SK-N-MC (cell line): ENCODE results near the gene KRTAP1-1.
"Not testable (repeated sequence)": the region's sequence is repeated elsewhere in the genome, so short reads cannot be mapped to it uniquely, and the experiment has no call there.

Experiments
- DNase-seq: peaks from one replicate; pipeline ENCODE4 v3.0.0-alpha.2; 2011; ENCODE audit warnings: low read depth, low spot score
- H3K27ac ChIP-seq: fragments of 200-600 bp; sonication (generic); 2 replicates; pipeline ENCODE4 v1.5.1; 2016; ENCODE audit warnings: mixed run types
- H3K36me3 ChIP-seq: fragments of 200-600 bp; sonication (generic); 2 replicates; pipeline ENCODE4 v1.6.1; 2017; ENCODE audit warnings: antibody characterized with exemption, low read length, mixed read lengths; ENCODE audit not compliant: insufficient read depth
- H3K4me3 ChIP-seq: fragments of 200-600 bp; sonication (generic); 2 replicates; pipeline ENCODE4 v1.5.1; 2016
- H3K9ac ChIP-seq: fragments of 200-600 bp; sonication (generic); 2 replicates; pipeline ENCODE4 v1.8.0; 2017; ENCODE audit warnings: mixed run types, mixed read lengths; ENCODE audit not compliant: insufficient read length
- H3K9me3 ChIP-seq: fragments of 200-600 bp; sonication (generic); 2 replicates; pipeline ENCODE4 v1.6.1; 2017; ENCODE audit warnings: low read depth, mild to moderate bottlenecking, antibody characterized with exemption, low read length, moderate library complexity, mixed read lengths
- EZH2 ChIP-seq: fragments of 200-600 bp; sonication (generic); IDR thresholded peaks from one replicate; pipeline ENCODE4 v1.6.1; 2017; ENCODE audit warnings: antibody characterized with exemption
- FOXP2 ChIP-seq: optimal IDR thresholded peaks from 2 replicates; pipeline ENCODE3; 2011; ENCODE audit warnings: mild to moderate bottlenecking, moderate library complexity; ENCODE audit not compliant: insufficient read depth; ENCODE audit errors: extremely low read length, control extremely low read depth
- POLR2AphosphoS5 ChIP-seq: IDR thresholded peaks from 2 replicates; pipeline ENCODE4 v1.6.1; 2012; ENCODE audit warnings: mild to moderate bottlenecking, low read depth, low read length, borderline replicate concordance

KRTAP1-1 gene

DNA sequence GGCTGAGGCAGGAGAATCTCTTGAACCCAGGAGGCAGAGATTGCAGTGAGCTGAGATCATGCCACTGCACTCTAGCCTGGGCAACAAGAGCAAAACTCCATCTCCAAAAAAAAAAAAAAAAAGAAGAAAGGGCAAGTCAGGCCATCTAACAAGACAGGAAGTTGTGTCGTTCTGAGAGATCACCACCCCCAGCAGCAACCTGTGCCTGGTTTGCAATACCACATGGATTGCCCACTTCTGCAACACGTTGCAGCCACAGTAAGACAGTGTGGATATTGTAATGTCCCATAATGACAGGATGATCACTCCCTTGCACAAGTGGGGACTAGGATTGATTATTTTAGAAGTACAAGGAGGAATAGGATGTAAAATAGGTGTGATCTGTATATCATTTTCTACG, 27.8 kb upstream of the KRTAP1-1 start:
- TF ChIP-seq FOXP2 = no peak
- no peak for TF ChIP-seq EZH2
- TF ChIP-seq POLR2AphosphoS5 = no peak

GRCh38 chr17:41067281-41067680, 26.0 kb upstream of the KRTAP1-1 start:
- peak overlapping the region; percentile 65 for H3K27ac ChIP-seq
- DNase-seq = no peak
- H3K4me3 ChIP-seq = 0 out of 2 replicates have a peak overlapping the region, but pooled peaks have one; percentile 32
- no peaks in the 10 kb centered on the region for H3K36me3 ChIP-seq
- TF ChIP-seq FOXP2 (peak; percentile 29), EZH2 (no peak)
- no peak overlapping the region for H3K9ac ChIP-seq
- H3K9me3 ChIP-seq = no peaks in the 10 kb centered on the region

More for the DNA sequence above, 27.8 kb upstream of the KRTAP1-1 start:
- no peaks in the 10 kb centered on the region for H3K9me3 ChIP-seq
- no peaks in the 10 kb centered on the region for H3K36me3 ChIP-seq
- DNase-seq = no peak
- no peak overlapping the region for H3K27ac ChIP-seq
- no peak overlapping the region for H3K9ac ChIP-seq
- H3K4me3 ChIP-seq = no peak overlapping the region

GRCh38 chr17:41065829-41066624, 24.8 kb upstream of the KRTAP1-1 start, which contains the start of gene KRTAP2-4:
Gene KRTAP2-4 (minus strand): TSS chr17:41065879. CDS start chr17:41065845, 34 bp downstream.
- no peak within 1 kb of the TSS for H3K9ac ChIP-seq
- TF ChIP-seq POLR2AphosphoS5 (no peak), EZH2 (no peak), FOXP2 (no peak)
- no peak for DNase-seq
- H3K9me3 ChIP-seq = no peaks in the 10 kb centered on the region
- no peak within 1 kb of the TSS for H3K27ac ChIP-seq
- H3K36me3 ChIP-seq = no peaks in the 10 kb centered on the region
- no peak within 1 kb of the TSS for H3K4me3 ChIP-seq

- H3K9ac ChIP-seq, H3K27ac ChIP-seq, DNase-seq, H3K36me3 ChIP-seq, H3K4me3 ChIP-seq, H3K9me3 ChIP-seq: not testable (repeated sequence)
Observed at GRCh38 chr17:41065016-41065689, 23.9 kb upstream of the KRTAP1-1 start.

DNA sequence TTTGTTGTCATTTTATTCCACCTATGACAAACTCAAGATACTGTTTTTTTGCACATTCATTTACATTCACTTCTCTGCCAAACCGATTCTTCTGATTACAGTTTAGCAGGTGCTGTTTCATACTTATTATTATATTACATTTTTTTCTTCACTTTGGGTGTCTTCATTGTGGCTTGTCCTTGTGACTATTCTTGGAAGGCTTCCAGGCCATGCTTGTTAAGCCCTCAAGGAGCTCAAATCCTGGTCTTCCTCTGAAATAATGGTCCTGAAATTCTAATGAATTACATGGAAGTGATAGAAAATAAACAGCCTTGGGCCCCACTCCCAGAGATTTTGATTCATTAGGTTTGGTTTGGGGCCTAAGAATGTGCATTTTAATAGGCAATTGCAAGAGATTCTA, 23.1 kb upstream of the KRTAP1-1 start:
- TF ChIP-seq POLR2AphosphoS5 (no peak), FOXP2 (no peak)
- Histone ChIP-seq H3K27ac (no peak overlapping the region), H3K36me3 (no peaks in the 10 kb centered on the region)

DNA sequence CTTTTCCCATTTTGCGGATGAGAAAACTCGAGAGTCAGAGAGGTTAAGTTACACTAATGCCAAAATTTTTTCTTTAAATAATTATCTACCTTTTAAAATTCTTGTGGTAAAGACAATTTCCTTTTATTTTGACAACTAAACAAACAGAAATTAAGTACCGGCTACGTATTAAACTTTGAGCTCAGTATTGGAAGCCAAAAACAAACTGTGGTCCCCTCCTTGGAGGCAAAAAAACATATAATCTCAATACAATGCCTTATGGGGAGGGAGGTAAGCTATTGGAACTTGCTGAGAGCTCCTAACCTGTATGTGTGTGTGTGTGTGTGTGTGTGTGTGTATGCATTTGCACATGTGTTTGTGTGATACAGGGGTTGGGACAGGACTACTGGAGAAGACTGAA, 22.2 kb upstream of the KRTAP1-1 start:
- TF ChIP-seq EZH2 (no peak), POLR2AphosphoS5 (no peak), FOXP2 (no peak)
- Histone ChIP-seq H3K4me3 (no peak overlapping the region), H3K9ac (no peak overlapping the region), H3K27ac (no peak overlapping the region), H3K9me3 (no peaks in the 10 kb centered on the region), H3K36me3 (no peaks in the 10 kb centered on the region)
- no peak for DNase-seq

More for the DNA sequence above, 23.1 kb upstream of the KRTAP1-1 start:
- Histone ChIP-seq H3K9ac (no peak overlapping the region), H3K4me3 (no peak overlapping the region), H3K9me3 (no peaks in the 10 kb centered on the region)
- no peak for DNase-seq

- Histone ChIP-seq H3K27ac (peak overlapping the region; percentile 56; the same call in 1 of the 2 replicates), H3K36me3 (no peaks in the 10 kb centered on the region), H3K4me3 (no peak overlapping the region), H3K9ac (no peak overlapping the region), H3K9me3 (no peaks in the 10 kb centered on the region)
- TF ChIP-seq FOXP2 (no peak), POLR2AphosphoS5 (no peak), EZH2 (no peak)
- no peak for DNase-seq
Observed at GRCh38 chr17:41061964-41062363, 20.7 kb upstream of the KRTAP1-1 start.

- no peak within 1 kb of the TSS for H3K4me3 ChIP-seq
- no peak within 1 kb of the TSS for H3K27ac ChIP-seq
- H3K36me3 ChIP-seq = no peaks in the 10 kb centered on the region
- no peaks in the 10 kb centered on the region for H3K9me3 ChIP-seq
- H3K9ac ChIP-seq = peak within 1 kb of the TSS; percentile 25
- no peak for TF ChIP-seq FOXP2
- TF ChIP-seq EZH2 = no peak
- no peak for TF ChIP-seq POLR2AphosphoS5
- DNase-seq = no peak
Observed at GRCh38 chr17:41060052-41060604, 18.9 kb upstream of the KRTAP1-1 start, which contains the start of gene KRTAP2-3. Gene KRTAP2-3 (minus strand): TSS chr17:41060114. CDS start chr17:41060050, 64 bp downstream.

DNA sequence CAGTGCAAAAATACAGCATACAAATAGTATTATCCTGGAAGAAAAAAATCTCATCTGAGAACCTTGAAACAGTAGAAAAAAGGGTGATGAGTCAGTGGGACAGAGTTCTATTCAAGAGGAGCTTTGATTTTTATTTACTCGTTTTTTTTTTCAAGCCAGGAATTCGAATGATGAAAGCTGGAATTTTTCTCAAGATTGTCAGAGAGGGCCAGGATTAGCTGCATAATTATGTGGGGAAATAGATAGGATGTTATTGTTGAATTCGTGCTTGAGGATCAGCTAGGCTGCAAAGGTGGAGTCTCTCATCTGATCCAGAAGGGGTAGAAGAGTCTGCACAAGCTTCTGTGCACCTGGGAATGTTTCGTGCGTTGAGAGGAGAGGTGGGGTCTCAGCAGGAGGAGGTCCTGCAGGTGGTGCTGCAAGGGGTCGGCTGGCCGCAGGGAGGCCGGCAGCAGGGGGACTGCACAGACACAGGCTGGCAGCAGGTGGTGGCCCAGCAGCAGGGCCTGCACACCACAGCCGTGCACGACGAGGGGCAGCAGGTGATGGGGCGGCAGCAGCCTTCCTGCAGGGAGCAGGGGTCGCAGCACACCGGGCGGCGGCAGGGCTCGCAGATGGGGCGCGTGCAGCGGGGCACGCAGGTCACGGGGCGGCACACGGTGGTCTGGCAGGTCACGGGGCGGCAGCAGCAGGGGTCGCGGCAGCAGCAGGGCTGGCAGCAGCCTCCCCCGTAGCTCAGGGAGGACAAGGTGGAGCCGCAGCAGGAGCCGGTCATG, 18.2 kb upstream of the KRTAP1-1 start:
- not testable (repeated sequence) for H3K27ac ChIP-seq, DNase-seq

More for the DNA sequence above, 18.2 kb upstream of the KRTAP1-1 start:
- H3K9me3 ChIP-seq, H3K36me3 ChIP-seq, H3K4me3 ChIP-seq: not testable (repeated sequence)
- H3K9ac ChIP-seq = peak overlapping the region; percentile 25
